Panc1 (cell line): ENCODE measurements around the gene ZC3H12C. TPM values are rescaled to one million over a fixed set of nuclear protein-coding genes. Genes with fewer than 3 reads are reported as not detected.

Source experiments
- ATAC-seq: fragments of 200-7000 bp; cut with Tn5 transposase; 2 replicates; pipeline ENCODE4 v1.9.1; 2020; ENCODE audit warnings: mild to moderate bottlenecking, moderate library complexity
- BruUV-seq: library from RNA; stranded (reverse); fragments of 400-500 nt; replicated peaks from 2 replicates; lab custom pipeline; 2021; lab: Mats Ljungman, UMichigan
- CTCF ChIA-PET: fragments of 300-600 bp; sonication (Branson Sonifier 250); formaldehyde crosslinking; loops from one replicate; lab custom pipeline; 2022; ENCODE audit warnings: antibody characterized with exemption; lab: Charles Lee
- POLR2A ChIA-PET: fragments of 300-600 bp; sonication (Branson Sonifier 250); formaldehyde crosslinking; loops from one replicate; lab custom pipeline; 2022; ENCODE audit warnings: antibody characterized with exemption; lab: Charles Lee
- DNase-seq: peaks from one replicate; pipeline ENCODE4 v3.0.0-alpha.2; 2010; ENCODE audit warnings: low read depth, low spot score
- H3K27ac ChIP-seq: 2 replicates; pipeline ENCODE4 v1.5.1; 2011; ENCODE audit warnings: mild to moderate bottlenecking, low read length, inconsistent platforms
- H3K27me3 ChIP-seq: fragments of 200-500 bp; sonication (Bioruptor generic); 2 replicates; pipeline ENCODE4 v1.6.0; 2014; ENCODE audit warnings: low read length, inconsistent platforms; ENCODE audit not compliant: control insufficient read depth, insufficient read depth
- H3K36me3 ChIP-seq: fragments of 200-500 bp; sonication (Bioruptor generic); 2 replicates; pipeline ENCODE4 v1.5.1; 2014; ENCODE audit warnings: inconsistent platforms, mild to moderate bottlenecking, low read length, moderate library complexity; ENCODE audit not compliant: control insufficient read depth, insufficient read depth
- H3K4me1 ChIP-seq: 2 replicates; pipeline ENCODE4 v1.5.1; 2011; ENCODE audit warnings: inconsistent platforms, mild to moderate bottlenecking, low read length, moderate library complexity; ENCODE audit not compliant: control insufficient read depth, insufficient read depth
- H3K4me3 ChIP-seq, 2 experiments: 2 replicates each; pipeline ENCODE4 v1.5.1; 2011 to 2012; ENCODE audit warnings: low read depth in 2 of 2, low read length in 2 of 2, mild to moderate bottlenecking in 2 of 2, inconsistent platforms in 1 of 2, moderate library complexity in 1 of 2
- H3K9me3 ChIP-seq: fragments of 200-500 bp; sonication (Bioruptor generic); 2 replicates; pipeline ENCODE4 v1.5.1; 2014; ENCODE audit warnings: low read depth, mild to moderate bottlenecking, inconsistent platforms, low read length, moderate library complexity; ENCODE audit not compliant: control insufficient read depth, insufficient read depth
- CTCF ChIP-seq: fragments of 450-650 bp; IDR thresholded peaks from 2 replicates; pipeline ENCODE4 v1.5.1; 2017; ENCODE audit warnings: mild to moderate bottlenecking
- POLR2AphosphoS5 ChIP-seq: IDR thresholded peaks from 2 replicates; pipeline ENCODE4 v1.6.1; 2012; ENCODE audit warnings: mild to moderate bottlenecking, low read depth, low read length, moderate library complexity
- SIN3A ChIP-seq: IDR thresholded peaks from 2 replicates; pipeline ENCODE4 v1.6.1; 2012; ENCODE audit warnings: low read depth, mild to moderate bottlenecking, low read length, moderate library complexity, borderline replicate concordance; ENCODE audit not compliant: insufficient read depth
- TCF7L2 ChIP-seq: IDR thresholded peaks from 2 replicates; pipeline ENCODE4 v1.6.1; 2011; ENCODE audit warnings: mild to moderate bottlenecking, low read depth, low read length, inconsistent platforms
- in situ Hi-C: cut with HindIII; loops from 2 replicates; pipeline ENCODE4 v1.10.0; 2016; ENCODE audit warnings: low sequenced_read_pairs, low pct_unique_long_range_greater_than_20kb
- intact Hi-C: fragments of 100-400 bp; cut with micrococcal nuclease; formaldehyde crosslinking; loops from one replicate; pipeline ENCODE4 v1.10.0; 2022; ENCODE audit not compliant: unreplicated experiment
- total RNA-seq: library from RNA; stranded (reverse); gene quantifications from one replicate; pipeline ENCODE4 v1.2.1, GENCODE V29; 2021; ENCODE audit not compliant: unreplicated experiment
- TF ChIP-seq, protein P1 (sequence below), 2 experiments: IDR thresholded peaks; 2 replicates each; pipeline ENCODE4 v1.6.1; 2011 to 2012; ENCODE audit warnings: low read depth in 2 of 2, control low read depth in 1 of 2, low read length in 1 of 2, mild to moderate bottlenecking in 1 of 2, moderate library complexity in 1 of 2; ENCODE audit not compliant: insufficient read depth in 1 of 2

Gene ZC3H12C
- total RNA-seq, 1 experiment from 2014 or later: 13.5 TPM

GRCh38 chr11:110200241-110200640 is 107.0 kb downstream of the ZC3H12C start:
- no peak overlapping the region for H3K27ac ChIP-seq
- no peaks in the 10 kb centered on the region for H3K9me3 ChIP-seq
- in situ Hi-C loops: no loop called here
- ChIA-PET POLR2A (no interaction called here), CTCF (interaction anchor here (1.5 kb wide), 1 partner anchor 168 kb away, joined by 11 read pairs; no protein-coding TSS in a partner anchor)
- ATAC-seq (no peak), DNase-seq (no peak)
- TF ChIP-seq, protein P1, sequence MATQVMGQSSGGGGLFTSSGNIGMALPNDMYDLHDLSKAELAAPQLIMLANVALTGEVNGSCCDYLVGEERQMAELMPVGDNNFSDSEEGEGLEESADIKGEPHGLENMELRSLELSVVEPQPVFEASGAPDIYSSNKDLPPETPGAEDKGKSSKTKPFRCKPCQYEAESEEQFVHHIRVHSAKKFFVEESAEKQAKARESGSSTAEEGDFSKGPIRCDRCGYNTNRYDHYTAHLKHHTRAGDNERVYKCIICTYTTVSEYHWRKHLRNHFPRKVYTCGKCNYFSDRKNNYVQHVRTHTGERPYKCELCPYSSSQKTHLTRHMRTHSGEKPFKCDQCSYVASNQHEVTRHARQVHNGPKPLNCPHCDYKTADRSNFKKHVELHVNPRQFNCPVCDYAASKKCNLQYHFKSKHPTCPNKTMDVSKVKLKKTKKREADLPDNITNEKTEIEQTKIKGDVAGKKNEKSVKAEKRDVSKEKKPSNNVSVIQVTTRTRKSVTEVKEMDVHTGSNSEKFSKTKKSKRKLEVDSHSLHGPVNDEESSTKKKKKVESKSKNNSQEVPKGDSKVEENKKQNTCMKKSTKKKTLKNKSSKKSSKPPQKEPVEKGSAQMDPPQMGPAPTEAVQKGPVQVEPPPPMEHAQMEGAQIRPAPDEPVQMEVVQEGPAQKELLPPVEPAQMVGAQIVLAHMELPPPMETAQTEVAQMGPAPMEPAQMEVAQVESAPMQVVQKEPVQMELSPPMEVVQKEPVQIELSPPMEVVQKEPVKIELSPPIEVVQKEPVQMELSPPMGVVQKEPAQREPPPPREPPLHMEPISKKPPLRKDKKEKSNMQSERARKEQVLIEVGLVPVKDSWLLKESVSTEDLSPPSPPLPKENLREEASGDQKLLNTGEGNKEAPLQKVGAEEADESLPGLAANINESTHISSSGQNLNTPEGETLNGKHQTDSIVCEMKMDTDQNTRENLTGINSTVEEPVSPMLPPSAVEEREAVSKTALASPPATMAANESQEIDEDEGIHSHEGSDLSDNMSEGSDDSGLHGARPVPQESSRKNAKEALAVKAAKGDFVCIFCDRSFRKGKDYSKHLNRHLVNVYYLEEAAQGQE (IDR thresholded peaks at IDR 0.05; ENCODE audit: insufficient read depth in 1 of 2, low read depth in 2 of 2, low read length in 1 of 2): no peak
- TF ChIP-seq TCF7L2 (no peak), SIN3A (no peak), POLR2AphosphoS5 (no peak)
- H3K27me3 ChIP-seq: no peaks in the 10 kb centered on the region
- peaks cover 8% of the 10 kb centered on the region; the same call in 1 of the 2 replicates for H3K4me1 ChIP-seq
- no peaks in the 10 kb centered on the region for H3K36me3 ChIP-seq
- no TSS peak for BruUV-seq
- intact Hi-C loops: loop anchor here (5.0 kb wide), 1 partner anchor 52 kb away; no protein-coding TSS in a partner anchor
- no peak overlapping the region for H3K4me3 ChIP-seq

DNA sequence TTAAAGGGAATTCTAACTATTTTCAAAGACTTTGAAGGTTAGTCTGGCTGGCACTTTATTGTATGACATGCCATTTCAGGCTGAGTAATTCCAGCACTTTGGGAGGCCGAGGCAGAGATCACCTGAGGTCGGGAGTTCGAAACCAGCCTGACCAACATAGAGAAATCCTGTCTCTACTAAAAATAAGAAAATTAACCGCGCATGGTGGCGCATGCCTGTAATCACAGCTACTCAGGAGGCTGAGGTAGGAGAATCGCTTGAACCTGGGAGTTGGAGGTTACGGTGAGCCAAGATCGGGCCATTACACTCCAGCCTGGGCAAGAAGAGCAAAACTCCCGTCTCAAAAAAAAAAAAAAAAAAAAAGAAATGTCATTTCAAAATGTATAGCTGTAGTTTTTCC is 107.6 kb downstream of the ZC3H12C start:
- CTCF ChIA-PET: interaction anchor here (0.6 to 1.6 kb wide), 6 partner anchors 162 to 307 kb away, joined by 3 to 11 read pairs (median 6); partner anchors contain the start of gene FDX1
- no peaks in the 10 kb centered on the region for H3K36me3 ChIP-seq
- ATAC-seq (no peak), DNase-seq (no peak)
- no peak overlapping the region for H3K27ac ChIP-seq
- TF ChIP-seq, protein P1 (IDR thresholded peaks at IDR 0.05; ENCODE audit: insufficient read depth in 1 of 2, low read depth in 2 of 2, low read length in 1 of 2): no peak
- TF ChIP-seq CTCF (no peak), SIN3A (no peak), TCF7L2 (no peak), POLR2AphosphoS5 (no peak)
- peaks cover 6% of the 10 kb centered on the region; the same call in 1 of the 2 replicates for H3K4me1 ChIP-seq
- POLR2A ChIA-PET: no interaction called here
- BruUV-seq: no TSS peak
- H3K9me3 ChIP-seq: no peaks in the 10 kb centered on the region
- in situ Hi-C loops (no loop called here), intact Hi-C loops (loop anchor here (1.0 to 5.0 kb wide), 3 partner anchors 51 to 234 kb away; no protein-coding TSS in a partner anchor)
- no peak overlapping the region for H3K4me3 ChIP-seq
- H3K27me3 ChIP-seq: no peaks in the 10 kb centered on the region
